ENCODE results near the gene MIAT. TPM values are rescaled to one million over a fixed set of nuclear protein-coding genes. Genes with fewer than 3 reads are reported as not detected.

Gene MIAT
- total and polyA plus RNA-seq, 3 donors from 2014 or later, result 1.7 to 3.3 (median 2.4) TPM

- no peaks in the 10 kb centered on the region for H3K4me1 ChIP-seq
- no peaks in the 10 kb centered on the region for H3K27me3 ChIP-seq
- no peaks in the 10 kb centered on the region for H3K36me3 ChIP-seq (ENCODE audit: low read depth, missing control alignments)
- TF ChIP-seq POLR2A (IDR thresholded peaks at IDR 0.05) (no peak), CTCF (IDR thresholded peaks at IDR 0.05) (no peak)
- WGBS, 2 donors, result 36 to 43% methylated on average over 5 of the region's 5 CpGs
- no peak for DNase-seq
- no peaks in the 10 kb centered on the region for H3K9me3 ChIP-seq
- intact Hi-C loops (cut with DNase I; ENCODE audit: low total_unique reads), result no loop called here
- H3K4me3 ChIP-seq, result no peak overlapping the region
- H3K27ac ChIP-seq, result no peak overlapping the region
These were observed 11.2 kb upstream of the MIAT start for GRCh38 chr22:26646158-26646557.

GRCh38 chr22:26648011-26648497 lies 9.3 kb upstream of the MIAT start:
- H3K36me3 ChIP-seq (ENCODE audit: low read depth, missing control alignments), result no peaks in the 10 kb centered on the region
- no peaks in the 10 kb centered on the region for H3K9me3 ChIP-seq
- H3K27me3 ChIP-seq, result no peaks in the 10 kb centered on the region
- no peak overlapping the region for H3K27ac ChIP-seq
- whole genome bisulfite sequencing, 2 donors, result 45 to 53% methylated on average over 11 to 17 of the region's 17 CpGs
- no peak overlapping the region for H3K4me3 ChIP-seq
- DNase-seq, result no peak
- intact Hi-C loops (cut with DNase I; ENCODE audit: low total_unique reads), result no loop called here
- H3K4me1 ChIP-seq, result no peaks in the 10 kb centered on the region
- no peak for TF ChIP-seq CTCF (IDR thresholded peaks at IDR 0.05)
- no peak for TF ChIP-seq POLR2A (IDR thresholded peaks at IDR 0.05)

- intact Hi-C loops (cut with DNase I; ENCODE audit: low total_unique reads), result no loop called here
- no peaks in the 10 kb centered on the region for H3K4me1 ChIP-seq
- no peaks in the 10 kb centered on the region for H3K36me3 ChIP-seq (ENCODE audit: low read depth, missing control alignments)
- H3K27me3 ChIP-seq, result no peaks in the 10 kb centered on the region
- H3K4me3 ChIP-seq, result no peak overlapping the region
- no peaks in the 10 kb centered on the region for H3K9me3 ChIP-seq
- TF ChIP-seq POLR2A (IDR thresholded peaks at IDR 0.05) (no peak), CTCF (IDR thresholded peaks at IDR 0.05) (no peak)
- 70 to 72% methylated on average over 6 of the region's 6 CpGs for WGBS, 2 donors
- no peak overlapping the region for H3K27ac ChIP-seq
- no peak for DNase-seq
These were observed 8.6 kb upstream of the MIAT start for GRCh38 chr22:26648528-26649388.

GRCh38 chr22:26650722-26651421 lies 6.5 kb upstream of the MIAT start:
- 84 to 88% methylated on average over 6 of the region's 6 CpGs for WGBS, 2 donors
- intact Hi-C loops (cut with DNase I; ENCODE audit: low total_unique reads), result no loop called here
- H3K36me3 ChIP-seq (ENCODE audit: low read depth, missing control alignments), result no peaks in the 10 kb centered on the region

More at GRCh38 chr22:26650722-26651421, 6.5 kb upstream of the MIAT start:
- no peak overlapping the region for H3K27ac ChIP-seq
- no peak overlapping the region for H3K4me3 ChIP-seq
- H3K9me3 ChIP-seq, result no peaks in the 10 kb centered on the region
- DNase-seq, result no peak
- H3K27me3 ChIP-seq, result no peaks in the 10 kb centered on the region
- H3K4me1 ChIP-seq, result no peaks in the 10 kb centered on the region
- TF ChIP-seq POLR2A (IDR thresholded peaks at IDR 0.05) (no peak), CTCF (IDR thresholded peaks at IDR 0.05) (no peak)
